ENCODE data around the gene TNIK.
"Not testable (repeated sequence)": the region's sequence is repeated elsewhere in the genome, so short reads cannot be mapped to it uniquely, and the experiment has no call there.

The TNIK gene

DNA sequence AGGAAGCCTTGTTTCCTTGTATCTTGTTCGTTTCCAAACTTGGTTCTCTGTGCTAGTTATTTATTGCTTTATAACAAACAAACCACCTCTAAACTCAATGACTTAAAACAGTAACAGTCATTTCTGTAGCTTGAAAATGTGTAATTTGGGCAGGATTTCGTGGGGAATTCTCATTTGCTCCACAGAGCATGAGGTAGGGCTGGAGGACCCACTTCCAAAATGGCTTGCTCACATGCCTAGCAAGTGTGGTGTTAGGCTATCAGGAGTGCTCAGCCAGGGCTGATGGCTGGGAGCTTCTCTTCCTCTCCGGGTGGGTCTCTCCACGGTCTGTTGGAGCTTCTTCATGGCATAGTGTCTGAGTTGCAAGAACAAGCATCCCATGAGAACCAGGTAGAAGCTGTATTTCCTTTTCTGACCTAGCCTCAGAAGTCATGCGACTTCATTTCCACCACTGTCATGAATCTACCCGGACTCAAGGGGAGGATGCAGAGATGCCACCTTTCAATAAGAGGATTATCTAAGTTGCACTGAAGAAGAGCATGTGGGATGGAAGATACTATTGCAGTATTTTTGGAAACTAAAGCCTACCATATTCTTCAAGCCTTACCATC is 8.2 kb upstream of the TNIK start:
- DNase-seq = no peak

DNA sequence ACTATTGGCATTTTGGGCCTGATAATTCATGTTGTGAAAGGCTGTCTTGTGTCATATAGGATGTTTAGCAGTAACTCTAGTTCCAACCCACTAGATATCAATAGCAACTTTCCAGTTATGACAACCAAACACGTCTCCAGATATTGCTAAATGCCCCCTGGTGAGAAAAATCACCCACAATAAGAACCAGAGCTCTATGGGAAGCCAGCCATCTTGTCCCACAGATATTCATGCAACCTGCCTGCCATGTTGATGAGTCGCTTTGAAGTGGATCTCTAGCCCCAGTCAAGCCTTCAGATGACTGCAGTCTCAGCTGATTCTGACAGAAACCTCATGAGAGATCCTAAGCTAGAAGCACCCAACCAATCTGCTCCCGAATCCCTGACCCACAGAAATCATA is 5.6 kb upstream of the TNIK start:
- DNase-seq = no peak

DNA sequence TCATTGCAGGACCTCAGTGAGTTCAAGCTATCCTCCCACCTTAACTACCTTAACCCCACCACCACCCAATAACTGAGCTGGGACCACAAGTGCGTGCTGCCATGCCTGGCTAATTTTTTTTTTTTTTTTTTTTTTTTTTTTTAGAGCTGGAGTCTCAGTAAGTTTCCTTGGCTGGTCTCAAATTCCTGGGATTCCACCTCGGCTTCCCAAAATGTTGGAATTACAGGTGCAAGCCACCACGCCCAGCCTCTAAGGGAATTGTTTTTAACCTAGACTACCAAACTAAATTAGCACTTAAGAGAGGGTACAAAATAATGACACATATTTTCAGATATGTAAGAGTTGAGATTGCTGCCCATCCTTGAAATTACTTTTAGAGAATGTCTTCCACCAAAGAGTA is 4.3 kb upstream of the TNIK start:
- no peak for DNase-seq

DNA sequence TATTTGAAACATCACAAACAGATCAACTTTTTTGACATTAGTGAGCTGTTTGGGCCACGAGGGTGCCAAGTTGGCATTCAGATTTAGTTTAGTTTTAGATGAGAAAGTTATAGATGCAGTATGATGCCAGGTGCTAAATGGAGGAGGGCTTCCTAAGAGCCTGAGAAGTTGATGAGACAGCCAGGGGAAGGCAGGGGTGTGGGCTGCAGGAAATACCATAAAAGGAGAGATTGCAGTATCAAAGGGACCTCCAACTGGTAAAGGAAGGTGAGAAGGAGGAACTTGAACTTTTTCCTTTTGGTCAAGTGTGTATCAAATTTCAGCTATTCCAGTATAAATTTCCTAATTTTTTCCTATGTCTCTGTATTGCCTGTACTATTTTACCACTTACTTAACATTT is 2.0 kb upstream of the TNIK start:
- peak; percentile 21 for DNase-seq

DNA sequence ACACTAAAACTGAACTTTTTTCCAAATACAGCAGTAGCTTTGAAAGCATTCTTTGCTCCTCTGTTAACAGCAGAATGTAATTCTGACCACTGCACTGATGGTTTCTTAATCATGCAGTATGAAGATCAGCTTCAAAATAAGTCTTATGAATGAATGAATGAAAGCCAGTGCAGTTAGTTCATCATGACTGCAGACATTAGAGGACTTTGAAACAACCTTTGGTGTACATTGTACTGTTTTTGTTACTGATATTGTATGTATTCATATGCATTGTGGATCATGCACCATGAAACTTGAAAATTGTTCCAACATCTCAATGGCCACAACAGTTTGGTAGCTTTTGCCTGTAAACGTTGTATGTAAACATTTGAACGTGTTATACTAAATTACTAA is 1.3 kb upstream of the TNIK start:
- DNase-seq = no peak

DNA sequence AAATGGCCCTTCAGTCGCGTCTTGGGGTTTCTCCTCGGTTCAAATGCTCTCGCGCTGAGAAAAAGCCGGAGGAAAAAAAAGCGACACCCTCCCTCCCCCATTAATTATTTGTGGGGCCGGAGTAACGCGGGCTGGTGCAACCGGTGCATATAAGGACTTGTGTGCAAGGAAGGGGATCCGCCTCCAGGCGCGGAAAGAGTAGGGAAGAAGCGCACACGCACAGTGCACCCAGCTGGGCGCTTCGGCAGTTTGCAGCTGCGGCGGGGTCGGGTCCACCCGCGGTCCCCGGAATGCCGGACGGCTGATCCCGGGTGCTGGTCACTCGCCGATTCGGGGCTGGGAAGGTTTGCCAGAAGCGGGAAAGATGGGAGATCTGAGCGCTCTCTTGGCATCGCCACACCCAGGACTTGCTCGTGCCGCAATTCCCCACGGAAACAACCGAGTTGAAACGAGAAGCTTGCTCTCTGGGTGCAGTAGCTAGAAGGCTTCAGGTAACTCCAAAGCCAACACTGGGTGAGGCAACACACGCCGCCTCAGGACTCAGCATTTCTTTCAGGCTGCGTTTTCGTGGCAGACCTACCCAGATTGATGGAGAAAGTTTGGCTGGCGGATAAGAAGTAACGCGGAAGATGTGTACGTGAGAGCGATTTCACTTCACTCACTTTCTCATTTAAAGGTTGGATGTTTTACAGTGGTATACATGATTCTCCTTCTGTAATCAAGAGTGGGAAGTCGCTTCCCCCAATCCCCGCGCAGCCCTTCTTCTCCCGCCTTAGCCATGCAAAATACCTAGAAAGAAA is 720 bp upstream of the TNIK start:
- peak; percentile 40 for DNase-seq

DNA sequence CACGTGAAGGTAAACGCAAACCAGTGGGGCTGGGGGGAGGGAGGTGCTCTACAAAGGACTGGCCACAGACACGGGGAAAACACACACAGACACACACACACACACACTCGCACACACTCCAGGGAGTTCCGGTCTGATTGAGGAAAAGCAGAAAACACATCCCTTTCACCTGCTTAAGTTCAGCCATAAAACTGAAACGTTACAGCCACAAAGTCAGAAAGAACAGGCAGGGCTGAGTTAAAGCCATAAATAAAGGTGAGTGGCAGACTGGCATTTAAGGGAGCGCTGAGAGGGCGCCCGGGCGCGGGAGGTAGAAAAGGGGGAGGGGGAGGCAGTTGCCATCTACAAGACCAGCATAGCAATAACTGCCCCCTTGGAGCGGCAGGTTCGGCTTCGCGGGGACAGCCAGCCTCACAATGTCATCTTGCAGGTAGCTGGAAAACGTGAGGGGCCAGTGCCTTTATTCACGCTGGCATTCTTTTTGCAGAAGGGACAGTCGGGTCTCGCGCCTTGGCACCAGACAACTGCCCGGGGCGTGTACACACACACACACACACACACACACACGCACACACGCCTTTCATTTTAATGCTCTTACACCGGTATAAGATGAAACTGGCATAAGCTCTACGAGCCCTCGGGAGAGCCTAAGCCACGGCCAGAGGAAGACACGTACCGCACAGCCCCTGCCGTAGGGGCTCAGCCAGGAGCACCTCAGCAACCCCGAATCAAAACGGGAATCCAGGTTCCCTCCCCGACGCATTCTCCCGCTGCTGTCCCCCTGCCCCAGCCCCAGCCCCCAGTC is 866 bp downstream of the TNIK start:
- DNase-seq = peak; percentile 69

DNA sequence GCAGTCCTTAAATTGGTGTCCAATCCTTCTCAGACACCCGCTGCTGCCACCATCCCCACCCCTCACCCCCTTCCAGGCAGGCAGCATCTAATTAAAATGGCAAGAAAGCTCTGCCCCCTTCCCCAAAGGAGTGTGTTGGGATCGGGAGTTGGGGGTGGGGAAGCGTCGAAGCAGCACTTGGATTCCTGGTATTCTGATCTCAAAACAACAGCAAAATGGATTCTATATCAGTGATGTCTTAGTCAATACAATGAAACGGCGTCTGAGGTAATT is 1.4 kb downstream of the TNIK start:
- DNase-seq = no peak

DNA sequence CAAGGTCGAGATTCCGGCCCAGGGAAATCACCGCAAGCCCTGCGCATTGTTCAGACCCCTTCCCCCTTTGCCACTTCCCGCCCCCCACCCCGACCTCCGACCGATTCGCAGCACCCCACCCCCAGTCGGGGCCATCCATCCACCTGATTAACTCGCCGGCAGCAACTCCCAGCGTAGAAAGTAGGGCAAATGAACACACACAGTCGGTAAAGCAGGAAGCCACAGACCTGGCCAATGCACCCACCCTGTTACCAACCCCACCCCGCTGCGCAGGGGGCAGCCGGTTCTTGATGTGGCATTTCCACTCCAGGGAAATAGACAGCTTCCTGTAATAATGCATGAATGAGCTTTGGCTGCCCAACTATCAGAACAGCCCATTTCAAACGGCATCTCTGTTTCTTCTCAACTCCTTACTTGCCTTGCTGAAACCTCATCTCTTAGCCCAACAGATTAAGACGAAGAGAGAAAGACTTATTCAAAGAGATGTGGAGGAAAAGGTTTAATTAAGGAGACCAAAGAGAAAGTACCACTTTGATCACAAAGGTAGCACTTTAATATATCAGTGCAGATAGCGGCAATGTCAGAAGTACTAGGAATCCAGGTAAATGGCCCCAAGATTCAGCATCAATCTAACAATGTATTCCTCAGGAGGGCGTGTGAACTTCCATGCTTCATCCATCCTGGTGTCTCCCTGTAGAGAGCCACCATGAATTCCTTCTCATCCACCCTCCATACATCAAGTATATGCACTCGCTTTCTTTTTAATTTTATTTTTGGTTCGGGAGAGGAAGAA is 1.9 kb downstream of the TNIK start:
- peak; percentile 73 for DNase-seq

DNA sequence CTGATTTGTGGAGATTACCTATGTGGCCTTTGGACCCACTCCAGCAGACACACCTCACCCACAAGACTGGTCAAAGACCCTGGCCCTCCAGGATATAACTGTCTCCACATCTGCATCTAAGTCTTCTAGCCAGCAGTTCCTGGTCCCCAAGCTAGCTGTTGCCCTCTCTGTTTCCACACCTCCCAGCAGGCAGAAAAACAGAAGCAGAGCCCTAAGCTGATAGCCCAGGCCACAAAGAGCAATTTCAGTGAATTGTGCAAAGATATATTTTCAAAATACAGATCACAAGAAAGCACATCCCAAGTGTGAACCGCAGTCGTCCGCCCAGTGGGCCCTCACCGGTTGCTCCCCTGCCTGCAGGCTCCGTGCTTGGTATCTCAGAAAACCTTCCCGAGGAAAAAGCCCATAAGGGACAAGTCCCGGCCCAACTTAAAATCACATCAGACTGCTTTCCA is 2.6 kb downstream of the TNIK start:
- DNase-seq = peak; percentile 11

DNA sequence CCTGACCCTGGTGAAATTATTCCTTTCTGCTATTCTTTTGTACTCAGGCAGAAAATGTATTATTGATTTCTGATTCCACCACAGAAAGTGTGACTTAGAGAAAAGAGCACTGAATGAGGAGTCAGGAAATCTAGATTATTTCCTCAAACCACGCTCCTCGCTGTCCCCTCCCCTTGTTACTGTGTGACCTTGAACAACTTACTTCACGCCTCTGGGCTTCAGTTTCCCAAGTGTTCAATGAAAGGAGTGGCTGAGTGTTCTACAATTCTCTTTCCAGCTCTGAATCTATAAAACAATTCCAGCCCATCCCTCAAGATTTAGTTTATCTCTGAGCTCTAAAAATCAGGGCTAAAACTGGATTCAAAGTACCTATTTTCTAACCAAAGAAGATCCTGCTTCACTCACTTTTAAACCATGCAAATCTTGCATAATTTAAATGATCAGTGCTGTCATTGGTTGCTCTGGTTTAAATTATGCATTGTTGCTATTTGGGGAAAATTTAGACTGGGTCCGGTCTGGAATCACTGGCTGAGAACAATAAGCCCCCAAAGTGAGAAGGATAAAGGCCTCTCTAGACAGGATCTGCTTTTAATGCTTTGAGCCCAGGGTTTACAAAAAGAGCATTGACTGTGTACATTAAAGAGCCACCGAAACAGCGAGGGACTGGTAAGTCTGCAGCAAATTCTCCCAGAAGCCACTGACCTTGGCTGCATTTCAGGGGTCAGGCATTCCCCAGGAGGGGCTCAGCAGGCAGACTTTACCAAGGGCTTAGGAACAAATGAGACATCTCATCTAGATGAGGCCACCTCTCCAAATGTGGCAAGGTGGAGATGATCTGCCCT is 3.2 kb downstream of the TNIK start:
- DNase-seq = no peak

DNA sequence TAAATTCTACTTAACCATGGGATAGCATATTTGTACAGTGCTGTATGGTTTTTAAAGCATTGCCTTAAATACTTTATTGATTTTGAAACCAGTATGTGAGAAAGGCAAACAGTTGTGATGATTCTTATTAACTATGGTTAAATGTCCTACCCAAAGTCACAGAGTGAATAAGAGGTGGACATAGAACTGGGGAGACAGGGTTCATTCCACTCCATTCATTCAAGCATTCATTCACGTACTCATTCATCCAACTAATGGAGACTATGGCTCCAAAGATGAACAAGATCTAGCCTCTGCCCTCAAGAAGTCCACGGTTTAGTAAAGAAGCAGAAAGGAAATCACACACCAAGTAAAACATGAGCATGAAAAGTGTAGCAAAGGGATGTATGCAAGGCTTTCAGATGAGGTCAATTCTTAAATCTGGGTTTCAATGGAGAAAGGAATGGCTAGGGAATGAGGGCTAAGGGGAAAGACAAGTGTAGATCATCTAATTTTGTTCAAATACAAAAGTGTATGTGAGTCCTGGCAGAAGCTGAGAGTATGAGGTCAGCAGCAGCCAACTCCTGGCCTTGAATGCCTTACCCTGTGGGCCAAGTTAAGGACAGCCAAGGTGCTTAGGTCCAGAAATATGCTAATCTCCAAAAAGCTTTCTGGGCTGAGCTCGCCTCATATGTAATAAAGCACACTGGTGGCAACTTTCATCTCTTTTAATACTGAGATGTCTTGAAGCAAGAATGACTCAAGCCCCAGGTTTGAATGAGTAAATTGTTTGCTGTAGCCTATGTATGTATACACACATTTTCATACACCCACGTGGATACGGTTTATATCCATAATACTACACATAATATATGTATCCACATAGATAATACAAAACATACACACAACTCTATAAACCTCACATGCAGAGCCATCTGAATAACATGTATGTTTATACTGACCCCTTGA is 4.3 kb downstream of the TNIK start:
- DNase-seq = no peak

DNA sequence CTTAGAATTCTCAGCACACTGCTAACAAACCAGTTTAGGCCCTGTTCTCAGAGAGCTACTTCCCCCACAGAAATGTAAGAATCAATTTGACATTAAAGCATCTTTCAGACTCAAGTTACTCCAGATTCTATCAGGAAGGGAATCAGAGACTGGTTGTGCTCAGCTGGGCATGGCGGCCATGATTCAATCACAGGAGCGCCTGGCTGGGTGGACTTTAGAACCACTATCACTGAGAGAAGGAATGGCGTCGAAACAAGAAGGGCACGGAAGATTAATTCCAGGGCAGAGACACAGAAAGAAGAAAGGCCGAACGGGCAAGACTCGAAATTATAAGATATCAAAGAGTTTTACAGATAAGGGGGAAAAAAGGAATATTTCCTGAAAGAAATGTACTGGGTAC is 6.2 kb downstream of the TNIK start:
- no peak for DNase-seq

DNA sequence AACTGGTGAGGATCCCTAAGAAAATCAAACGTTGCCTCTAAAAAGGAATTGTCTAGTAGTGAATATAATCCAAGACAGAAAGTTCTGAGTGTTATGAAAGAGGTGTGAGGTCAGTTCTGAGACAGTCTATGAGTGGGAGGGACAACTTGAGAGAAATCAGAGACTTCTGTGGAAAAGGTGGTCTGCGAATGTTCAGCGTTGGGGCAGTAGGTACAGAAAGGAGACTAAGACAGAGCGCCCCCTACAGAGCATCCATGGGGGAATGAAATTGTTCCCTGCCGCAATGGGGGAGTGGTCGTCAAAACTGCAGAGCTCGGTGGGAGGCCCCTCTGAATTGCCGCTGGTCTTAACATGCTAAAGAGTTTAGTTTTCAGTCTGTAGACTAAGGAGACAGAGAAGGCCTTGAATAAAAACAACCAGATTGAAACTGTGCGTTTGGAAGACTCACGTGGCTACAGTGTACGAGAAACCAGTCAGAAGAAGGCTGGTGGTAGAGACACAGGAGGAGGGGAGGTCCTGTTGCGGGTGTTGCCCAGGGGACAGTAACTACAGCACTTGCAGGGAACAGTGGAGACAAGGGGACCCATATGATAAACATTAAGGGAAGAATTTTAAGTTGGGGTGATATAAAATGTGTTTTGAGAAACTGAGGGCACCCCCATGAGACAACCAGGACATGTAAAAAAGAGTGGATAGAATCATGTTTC is 6.9 kb downstream of the TNIK start:
- no peak for DNase-seq

DNA sequence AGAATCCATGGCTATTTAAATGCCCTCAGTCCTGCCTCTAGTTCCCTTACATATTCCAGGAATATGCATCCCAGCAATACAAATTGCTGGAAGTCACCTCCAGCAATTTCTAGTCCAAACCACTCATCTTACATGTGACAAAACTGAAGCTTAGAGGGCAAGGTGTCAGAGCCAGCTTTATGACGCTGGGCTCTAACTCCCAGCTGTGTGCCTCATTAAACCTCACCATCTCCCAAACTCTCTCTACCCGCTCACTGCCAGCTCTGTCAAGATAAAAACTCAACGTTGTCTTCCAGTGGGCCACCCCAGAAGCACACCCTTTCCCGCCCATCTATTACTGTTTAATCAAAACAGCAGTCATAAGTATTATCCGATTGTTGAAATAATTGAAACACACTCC is 7.9 kb downstream of the TNIK start:
- DNase-seq = no peak

DNA sequence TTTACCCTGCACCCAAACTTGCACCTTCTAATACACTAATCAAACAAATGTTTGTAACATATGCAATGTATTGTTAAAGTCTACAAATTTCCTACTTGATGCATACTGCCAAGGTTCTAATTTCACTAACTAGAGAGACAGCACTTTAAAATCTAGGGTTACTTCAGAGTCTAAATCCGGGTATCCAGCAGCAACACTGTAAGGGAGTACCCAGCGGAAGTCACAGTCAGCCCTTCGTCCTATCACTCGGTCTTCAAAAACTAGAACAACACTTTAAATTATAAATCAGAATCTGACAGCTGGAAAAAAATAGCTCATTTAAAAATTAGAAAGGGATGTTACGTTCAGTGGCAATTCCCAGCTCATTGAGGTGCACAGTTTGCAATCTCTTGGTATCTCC is 8.3 kb downstream of the TNIK start:
- no peak for DNase-seq

DNA sequence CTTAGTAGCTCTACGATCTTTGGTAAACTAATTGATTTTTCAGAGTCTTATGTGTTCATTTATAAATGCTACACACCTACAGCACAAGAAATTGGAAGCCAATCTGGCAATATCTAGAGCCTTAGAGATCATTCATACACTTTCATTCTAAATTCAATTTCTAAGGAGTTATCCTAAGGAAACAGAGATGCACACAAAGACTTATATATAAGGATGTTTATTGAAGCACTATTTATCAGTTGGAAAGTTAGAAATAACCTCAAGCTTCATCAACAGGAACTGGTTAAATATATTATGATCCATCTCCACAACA is 12.7 kb downstream of the TNIK start:
- DNase-seq = not testable (repeated sequence)

DNA sequence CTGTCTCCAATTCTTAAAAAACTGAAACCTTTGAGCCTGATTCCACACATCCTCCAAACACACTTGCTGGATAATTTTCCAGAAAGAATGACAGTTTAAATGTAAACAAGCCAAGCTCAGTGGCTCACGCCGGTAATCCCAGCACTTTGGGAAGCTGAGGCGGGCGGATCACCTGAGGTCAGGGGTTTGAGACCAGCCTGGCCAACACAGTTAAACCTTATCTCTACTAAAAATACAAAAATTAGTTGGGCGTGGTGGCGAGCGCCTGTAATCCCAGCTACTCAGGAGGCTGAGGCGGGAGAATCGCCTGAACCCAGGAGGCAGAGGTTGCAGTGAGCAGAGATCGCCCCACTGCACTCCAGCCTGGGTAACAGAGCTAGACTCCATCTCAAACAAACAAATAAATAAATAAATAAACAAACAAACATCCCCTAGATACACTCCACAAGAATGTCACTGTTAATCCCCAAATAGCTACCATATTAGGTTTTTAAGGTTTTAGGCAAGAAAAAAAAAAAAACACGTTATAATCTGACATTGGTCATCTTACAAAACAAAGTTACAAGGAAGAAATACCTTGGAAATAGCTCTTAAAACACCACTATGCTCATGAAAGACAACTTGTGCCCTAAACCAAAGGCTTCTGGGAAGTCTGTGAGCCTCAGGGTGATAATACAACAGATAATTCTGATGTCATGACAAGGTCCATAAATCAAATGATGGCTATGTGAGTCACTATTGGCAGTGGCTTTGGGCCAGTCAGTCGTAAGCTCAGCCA is 13.2 kb downstream of the TNIK start:
- DNase-seq = no peak

DNA sequence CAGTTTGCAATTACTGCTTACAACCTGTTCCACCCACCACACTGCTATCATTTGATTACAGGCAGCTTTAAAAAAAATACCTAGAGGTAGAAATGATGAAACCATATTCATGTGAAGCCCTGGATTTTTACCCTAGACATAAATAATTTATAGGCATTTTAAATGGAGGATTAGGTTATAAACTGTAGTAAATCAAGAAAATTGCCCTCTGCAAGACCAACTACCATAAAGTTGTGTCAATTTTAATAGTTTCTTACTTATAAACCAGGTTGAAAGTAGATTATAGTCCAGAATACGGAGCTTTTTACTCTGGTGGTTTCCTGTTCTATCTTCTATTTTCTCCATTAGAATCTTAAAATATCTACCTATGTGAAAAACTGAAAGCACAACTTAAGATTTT is 13.9 kb downstream of the TNIK start:
- DNase-seq = no peak

All from central memory CD4-positive, alpha-beta T cell (primary cell).